HEK293 (cell line): ENCODE data around the gene LRRC37A.

Experiments used
- CTCF ChIA-PET: fragments of 350-600 bp; formaldehyde crosslinking; extraction: SDS; loops from one replicate; lab custom pipeline; 2021; ENCODE audit warnings: antibody characterized with exemption; lab: Yijun Ruan, JAX
- POLR2A ChIA-PET: fragments of 300-600 bp; formaldehyde crosslinking; extraction: SDS; loops from one replicate; lab custom pipeline; 2020; ENCODE audit warnings: antibody characterized with exemption, inconsistent platforms; lab: Yijun Ruan, JAX
- H3K27ac ChIP-seq: fragments of 200-500 bp; sonication (Bioruptor generic); 2 replicates; pipeline ENCODE4 v1.5.1; 2014; ENCODE audit warnings: low read depth, low read length, control low read depth, inconsistent platforms; ENCODE audit errors: extremely low read depth
- H3K36me3 ChIP-seq, 2 experiments: fragments of 200-500 bp in 1 of 2; sonication (Bioruptor generic) in 1 of 2; 1 replicate in 1 of 2; 2 replicates in 1 of 2; pipeline ENCODE4 v1.5.1; 2014 to 2017; ENCODE audit warnings: inconsistent platforms in 2 of 2, low read length in 2 of 2; ENCODE audit not compliant: control insufficient read depth in 2 of 2, insufficient read depth in 1 of 2
- H3K4me1 ChIP-seq: fragments of 200-500 bp; sonication (Bioruptor generic); 2 replicates; pipeline ENCODE4 v1.5.1; 2014; ENCODE audit warnings: mild to moderate bottlenecking, low read length, inconsistent platforms; ENCODE audit not compliant: control insufficient read depth, insufficient read depth
- H3K4me3 ChIP-seq: 2 replicates; pipeline ENCODE4 v1.5.1; 2011; ENCODE audit warnings: low read depth, mild to moderate bottlenecking, control low read depth, low read length, moderate library complexity
- H3K9me3 ChIP-seq: fragments of 200-500 bp; sonication (Bioruptor generic); 2 replicates; pipeline ENCODE4 v1.5.1; 2014; ENCODE audit warnings: low read depth, low read length, inconsistent platforms; ENCODE audit not compliant: control insufficient read depth, insufficient read depth
- BCL11B ChIP-seq: fragments of 450-650 bp; formaldehyde crosslinking; IDR thresholded peaks from 2 replicates; pipeline ENCODE4 v1.5.1; 2016; ENCODE audit warnings: low read depth, missing biosample characterization, missing genetic modification characterization
- KLF9 ChIP-seq: fragments of 450-650 bp; formaldehyde crosslinking; IDR thresholded peaks from 2 replicates; pipeline ENCODE4 v1.5.1; 2016; ENCODE audit warnings: missing biosample characterization, missing genetic modification characterization, low read depth
- ZBTB49 ChIP-seq: fragments of 450-650 bp; formaldehyde crosslinking; IDR thresholded peaks from 2 replicates; pipeline ENCODE4 v1.5.1; 2016; ENCODE audit warnings: missing biosample characterization, missing genetic modification characterization, low read depth
- ZNF362 ChIP-seq: fragments of 450-650 bp; formaldehyde crosslinking; IDR thresholded peaks from 2 replicates; pipeline ENCODE4 v1.5.1; 2016; ENCODE audit warnings: missing biosample characterization, missing genetic modification characterization
- ZNF391 ChIP-seq: fragments of 450-650 bp; formaldehyde crosslinking; IDR thresholded peaks from 2 replicates; pipeline ENCODE4 v1.5.1; 2016; ENCODE audit warnings: low read depth, missing biosample characterization, missing genetic modification characterization, borderline replicate concordance
- ZNF416 ChIP-seq: fragments of 450-650 bp; formaldehyde crosslinking; IDR thresholded peaks from 2 replicates; pipeline ENCODE4 v1.5.1; 2016; ENCODE audit warnings: missing biosample characterization, missing genetic modification characterization
- ZNF623 ChIP-seq: fragments of 450-650 bp; formaldehyde crosslinking; IDR thresholded peaks from 2 replicates; pipeline ENCODE4 v1.5.1; 2016; ENCODE audit warnings: missing biosample characterization, missing genetic modification characterization
- ZNF624 ChIP-seq: fragments of 450-650 bp; formaldehyde crosslinking; IDR thresholded peaks from 2 replicates; pipeline ENCODE4 v1.5.1; 2017; ENCODE audit warnings: missing biosample characterization, missing genetic modification characterization
- ZNF645 ChIP-seq: fragments of 450-650 bp; formaldehyde crosslinking; IDR thresholded peaks from 2 replicates; pipeline ENCODE4; 2016; ENCODE audit warnings: missing biosample characterization, missing genetic modification characterization
- ZNF776 ChIP-seq: fragments of 450-650 bp; formaldehyde crosslinking; IDR thresholded peaks from 2 replicates; pipeline ENCODE4 v1.5.0; 2017; ENCODE audit warnings: missing biosample characterization, missing genetic modification characterization, borderline replicate concordance
- ZNF837 ChIP-seq: fragments of 450-650 bp; formaldehyde crosslinking; IDR thresholded peaks from 2 replicates; pipeline ENCODE4 v1.5.1; 2016; ENCODE audit warnings: missing biosample characterization, missing genetic modification characterization
- TF ChIP-seq, protein P1 (sequence below): fragments of 450-650 bp; formaldehyde crosslinking; IDR thresholded peaks from 2 replicates; pipeline ENCODE4 v1.5.1; 2017; ENCODE audit warnings: missing biosample characterization, missing genetic modification characterization
- TF ChIP-seq, protein P2 (sequence below): fragments of 450-650 bp; formaldehyde crosslinking; IDR thresholded peaks from 2 replicates; pipeline ENCODE4 v1.5.1; 2016; ENCODE audit warnings: missing biosample characterization, missing genetic modification characterization

The LRRC37A gene

DNA sequence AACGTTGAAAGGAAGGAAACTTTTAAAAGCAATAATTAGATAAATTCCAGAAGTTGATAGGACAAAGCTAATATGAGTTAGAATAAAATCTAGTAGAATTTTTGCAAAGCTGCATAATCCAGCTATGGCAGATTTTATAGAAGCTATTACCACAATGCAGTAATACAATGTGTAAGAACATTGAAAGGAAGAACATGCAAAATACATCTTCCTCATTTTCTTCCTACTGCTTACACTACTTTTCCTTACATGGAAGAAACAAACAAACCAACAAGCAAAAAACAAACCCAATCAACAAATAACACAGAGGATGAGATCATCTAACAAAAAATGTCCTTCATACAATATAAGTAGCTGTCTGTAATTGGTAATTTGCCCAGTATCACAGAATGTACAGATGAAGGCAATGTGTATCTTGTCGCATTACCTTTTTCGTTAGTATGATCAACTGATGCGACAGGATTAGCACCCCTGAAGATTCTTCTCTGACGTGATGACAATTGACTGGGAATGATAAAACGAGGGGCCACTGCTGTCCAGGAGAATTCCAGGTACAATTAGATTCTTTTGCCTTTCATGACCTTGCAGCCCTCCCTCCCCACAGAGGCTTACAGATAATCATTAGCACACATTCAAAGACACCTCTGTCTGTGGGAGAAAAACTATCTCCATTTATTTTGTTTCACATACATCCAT is 21.2 kb upstream of the LRRC37A start:
- CTCF ChIA-PET: interaction anchor here (0.6 to 2.1 kb wide), 3 partner anchors 13 to 69 kb away, joined by 3 to 17 read pairs (median 4); no protein-coding TSS in a partner anchor
- Histone ChIP-seq H3K4me1 (peaks cover 7% of the 10 kb centered on the region; the same call in 1 of the 2 replicates), H3K36me3 (no peaks in the 10 kb centered on the region), H3K27ac (no peak overlapping the region), H3K4me3 (no peak overlapping the region), H3K9me3 (no peaks in the 10 kb centered on the region)
- TF ChIP-seq ZNF837 (tag by site-specific recombination): no peak
- no peak for TF ChIP-seq ZNF776 (tag by site-specific recombination)
- no peak for TF ChIP-seq ZNF623
- POLR2A ChIA-PET: interaction anchor here (0.6 kb wide), 1 partner anchor 107 kb away, joined by 3 read pairs; no protein-coding TSS in a partner anchor

DNA sequence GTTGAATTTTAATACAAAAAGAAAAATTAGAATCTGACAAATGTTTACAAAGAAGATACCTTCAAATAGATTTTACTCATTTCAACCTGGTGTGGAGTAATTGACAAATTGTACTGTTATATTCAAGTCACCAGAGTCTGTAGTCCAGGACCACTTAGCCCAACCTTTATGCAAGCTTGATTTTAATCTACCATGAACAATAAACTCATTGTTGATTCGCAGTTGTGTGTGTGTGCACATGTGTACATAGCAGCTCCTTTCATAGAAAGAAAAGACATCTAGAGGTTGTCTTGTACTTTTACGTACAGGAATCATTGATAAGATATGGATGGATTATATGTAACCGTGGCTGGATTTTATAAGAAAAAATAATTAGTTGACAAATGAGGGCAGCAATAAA is 20.7 kb upstream of the LRRC37A start:
- TF ChIP-seq ZNF391: no peak
- TF ChIP-seq, protein P1, sequence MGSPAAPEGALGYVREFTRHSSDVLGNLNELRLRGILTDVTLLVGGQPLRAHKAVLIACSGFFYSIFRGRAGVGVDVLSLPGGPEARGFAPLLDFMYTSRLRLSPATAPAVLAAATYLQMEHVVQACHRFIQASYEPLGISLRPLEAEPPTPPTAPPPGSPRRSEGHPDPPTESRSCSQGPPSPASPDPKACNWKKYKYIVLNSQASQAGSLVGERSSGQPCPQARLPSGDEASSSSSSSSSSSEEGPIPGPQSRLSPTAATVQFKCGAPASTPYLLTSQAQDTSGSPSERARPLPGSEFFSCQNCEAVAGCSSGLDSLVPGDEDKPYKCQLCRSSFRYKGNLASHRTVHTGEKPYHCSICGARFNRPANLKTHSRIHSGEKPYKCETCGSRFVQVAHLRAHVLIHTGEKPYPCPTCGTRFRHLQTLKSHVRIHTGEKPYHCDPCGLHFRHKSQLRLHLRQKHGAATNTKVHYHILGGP (tag by site-specific recombination): no peak
- TF ChIP-seq BCL11B (tag by site-specific recombination): no peak
- no peak for TF ChIP-seq KLF9 (tag by site-specific recombination)
- no peak for TF ChIP-seq ZNF416 (tag by site-specific recombination)
- TF ChIP-seq ZNF645: no peak
- TF ChIP-seq ZBTB49: no peak
- TF ChIP-seq, protein P2, sequence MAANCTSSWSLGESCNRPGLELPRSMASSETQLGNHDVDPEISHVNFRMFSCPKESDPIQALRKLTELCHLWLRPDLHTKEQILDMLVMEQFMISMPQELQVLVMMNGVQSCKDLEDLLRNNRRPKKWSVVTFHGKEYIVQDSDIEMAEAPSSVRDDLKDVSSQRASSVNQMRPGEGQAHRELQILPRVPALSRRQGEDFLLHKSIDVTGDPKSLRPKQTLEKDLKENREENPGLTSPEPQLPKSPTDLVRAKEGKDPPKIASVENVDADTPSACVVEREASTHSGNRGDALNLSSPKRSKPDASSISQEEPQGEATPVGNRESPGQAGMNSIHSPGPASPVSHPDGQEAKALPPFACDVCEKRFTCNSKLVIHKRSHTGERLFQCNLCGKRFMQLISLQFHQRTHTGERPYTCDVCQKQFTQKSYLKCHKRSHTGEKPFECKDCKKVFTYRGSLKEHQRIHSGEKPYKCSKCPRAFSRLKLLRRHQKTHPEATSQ: no peak
- TF ChIP-seq ZNF362 (tag by site-specific recombination): no peak
- no peak for TF ChIP-seq ZNF624 (tag by site-specific recombination)
- H3K4me3 ChIP-seq: no peak overlapping the region
- H3K9me3 ChIP-seq: no peaks in the 10 kb centered on the region
- ChIA-PET POLR2A (interaction anchor here (0.6 kb wide), 1 partner anchor 108 kb away, joined by 3 read pairs; no protein-coding TSS in a partner anchor), CTCF (interaction anchor here (1.2 to 2.1 kb wide), 2 partner anchors 12 to 14 kb away, joined by 3 to 17 read pairs; no protein-coding TSS in a partner anchor)
- no peaks in the 10 kb centered on the region for H3K36me3 ChIP-seq
- no peak overlapping the region for H3K27ac ChIP-seq
- peaks cover 7% of the 10 kb centered on the region; the same call in 1 of the 2 replicates for H3K4me1 ChIP-seq
